HG03097 (cell line): Measurements from ENCODE around the gene MBD4.

ENCODE experiments used
- ATAC-seq: cut with Tn5 transposase; IDR thresholded peaks from one replicate; pipeline ENCODE4 v1.9.1; 2021; ENCODE audit not compliant: unreplicated experiment, low FRiP score

MBD4 gene

GRCh38 chr3:129433565-129433964 is 6.2 kb downstream of the MBD4 start:
- no peak for ATAC-seq

- ATAC-seq, result no peak
These were observed 7.1 kb downstream of the MBD4 start for GRCh38 chr3:129432671-129433070.

GRCh38 chr3:129432036-129432435 is 7.7 kb downstream of the MBD4 start:
- ATAC-seq, result no peak

- ATAC-seq, result no peak
These were observed 10.1 kb downstream of the MBD4 start for GRCh38 chr3:129429602-129430001.

GRCh38 chr3:129429080-129429451 is 10.7 kb downstream of the MBD4 start:
- no peak for ATAC-seq

GRCh38 chr3:129428376-129429079 is 11.2 kb downstream of the MBD4 start, which contains the start of gene EFCAB12:
Gene EFCAB12 (minus strand): TSS chr3:129428636. CDS start chr3:129428488, 148 bp downstream.
- ATAC-seq, result peak; percentile 75

GRCh38 chr3:129428007-129428375 is 11.8 kb downstream of the MBD4 start:
- no peak for ATAC-seq

GRCh38 chr3:129425619-129426018 is 14.1 kb downstream of the MBD4 start:
- no peak for ATAC-seq

GRCh38 chr3:129425213-129425612 is 14.5 kb downstream of the MBD4 start:
- no peak for ATAC-seq

- ATAC-seq, result peak; percentile 53
These were observed 15.4 kb downstream of the MBD4 start for GRCh38 chr3:129424185-129424841.

- ATAC-seq, result no peak
These were observed 16.9 kb downstream of the MBD4 start for GRCh38 chr3:129422897-129423296.

GRCh38 chr3:129421988-129422745 is 17.6 kb downstream of the MBD4 start:
- ATAC-seq, result no peak

GRCh38 chr3:129421236-129421883 is 18.4 kb downstream of the MBD4 start:
- no peak for ATAC-seq

GRCh38 chr3:129419476-129419875 is 20.3 kb downstream of the MBD4 start:
- ATAC-seq, result no peak

GRCh38 chr3:129418041-129418973 is 21.4 kb downstream of the MBD4 start:
- no peak for ATAC-seq

GRCh38 chr3:129417326-129417725 is 22.4 kb downstream of the MBD4 start:
- ATAC-seq, result no peak

- ATAC-seq, result no peak
These were observed 23.3 kb downstream of the MBD4 start for GRCh38 chr3:129416415-129416814.

- no peak for ATAC-seq
These were observed 23.9 kb downstream of the MBD4 start for GRCh38 chr3:129415830-129416229.

GRCh38 chr3:129415378-129415777 is 24.4 kb downstream of the MBD4 start:
- ATAC-seq, result no peak
